ENCODE measurements around the gene ERC2. TPM values are rescaled to one million over a fixed set of nuclear protein-coding genes. Genes with fewer than 3 reads are reported as not detected.

Gene ERC2
- total and polyA plus RNA-seq, 11 donors: 0.16 to 3.8 (median 1.6) TPM

- no peak overlapping the region for H3K27ac ChIP-seq
- no peak for ATAC-seq
- peaks cover 0 to 6% (median 0%) of the 10 kb centered on the region in 12 donors for H3K4me1 ChIP-seq
- H3K9me3 ChIP-seq: no peaks in the 10 kb centered on the region
- TF ChIP-seq CTCF (IDR thresholded peaks at IDR 0.05) (no peak), POLR2A (IDR thresholded peaks at IDR 0.05) (no peak)
- H3K36me3 ChIP-seq: no peaks in the 10 kb centered on the region
- peaks cover 0 to under 1% (median 0%) of the 10 kb centered on the region in 9 donors for H3K27me3 ChIP-seq
- DNase-seq: no peak
- no peak overlapping the region for H3K4me3 ChIP-seq
- intact Hi-C loops (cut with DNase I): no loop called here
- 32 to 59% (median 39%) methylated on average over 3 of the region's 3 CpGs for WGBS, 4 donors
These were observed 479.4 kb downstream of the ERC2 start for GRCh38 chr3:55988905-55989304.

DNA sequence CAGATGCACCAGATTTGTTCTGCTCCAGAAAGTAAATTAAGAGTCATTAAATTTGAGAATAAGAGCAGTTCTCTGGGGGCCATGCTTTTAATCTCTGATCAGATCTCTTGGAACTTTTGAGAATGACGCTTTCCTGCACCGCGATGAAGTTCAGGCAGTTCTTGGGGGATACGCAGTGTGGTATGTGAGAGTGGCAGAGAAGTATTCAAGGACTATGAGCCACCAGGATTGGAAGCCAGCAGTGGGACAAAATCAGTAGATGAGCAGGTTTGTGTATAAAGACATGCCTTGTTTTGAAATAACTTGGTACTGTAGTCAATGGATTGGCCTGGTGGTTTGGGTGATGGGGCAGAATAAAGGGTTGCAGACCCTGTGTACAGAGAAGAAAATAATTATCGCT lies 483.6 kb downstream of the ERC2 start:
- H3K4me3 ChIP-seq: no peak overlapping the region
- peaks cover 0 to 6% (median 0%) of the 10 kb centered on the region in 12 donors for H3K4me1 ChIP-seq
- TF ChIP-seq CTCF (IDR thresholded peaks at IDR 0.05): no peak
- H3K27ac ChIP-seq: no peak overlapping the region
- 94 to 97% (median 95%) methylated on average over 5 of the region's 5 CpGs for WGBS, 4 donors
- no peaks in the 10 kb centered on the region for H3K9me3 ChIP-seq
- ATAC-seq (no peak), DNase-seq (no peak)
- H3K36me3 ChIP-seq: no peaks in the 10 kb centered on the region
- H3K27me3 ChIP-seq: no peaks in the 10 kb centered on the region
- intact Hi-C loops (cut with DNase I): no loop called here

DNA sequence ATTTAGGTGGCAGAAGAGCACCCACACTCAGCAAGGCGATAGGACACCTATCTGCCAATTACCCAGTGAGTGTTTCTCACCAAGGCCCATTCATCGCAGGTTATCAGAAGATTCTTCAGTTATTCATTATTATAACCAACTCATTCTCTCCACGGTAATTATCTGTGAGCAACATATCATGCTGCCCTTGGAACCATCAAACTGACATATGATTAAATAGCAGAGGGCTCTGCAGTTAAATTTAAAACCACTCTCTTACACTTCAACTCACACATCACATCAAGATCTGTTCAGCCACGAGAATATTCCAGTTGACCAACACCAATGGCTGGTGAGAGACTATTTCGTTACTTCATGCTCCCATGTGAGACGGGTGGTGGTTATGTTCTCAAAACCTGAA lies 489.3 kb downstream of the ERC2 start:
- DNase-seq: no peak
- intact Hi-C loops (cut with DNase I): no loop called here
- Histone ChIP-seq H3K27me3 (no peaks in the 10 kb centered on the region), H3K4me1 (no peaks in the 10 kb centered on the region), H3K36me3 (no peaks in the 10 kb centered on the region), H3K9me3 (no peaks in the 10 kb centered on the region), H3K4me3 (no peak overlapping the region), H3K27ac (no peak overlapping the region)
- TF ChIP-seq POLR2A (IDR thresholded peaks at IDR 0.05): no peak
- TF ChIP-seq CTCF (IDR thresholded peaks at IDR 0.05): no peak
- WGBS, 4 donors: 52 to 58% (median 53%) methylated on average over 6 of the region's 6 CpGs
- ATAC-seq: no peak

DNA sequence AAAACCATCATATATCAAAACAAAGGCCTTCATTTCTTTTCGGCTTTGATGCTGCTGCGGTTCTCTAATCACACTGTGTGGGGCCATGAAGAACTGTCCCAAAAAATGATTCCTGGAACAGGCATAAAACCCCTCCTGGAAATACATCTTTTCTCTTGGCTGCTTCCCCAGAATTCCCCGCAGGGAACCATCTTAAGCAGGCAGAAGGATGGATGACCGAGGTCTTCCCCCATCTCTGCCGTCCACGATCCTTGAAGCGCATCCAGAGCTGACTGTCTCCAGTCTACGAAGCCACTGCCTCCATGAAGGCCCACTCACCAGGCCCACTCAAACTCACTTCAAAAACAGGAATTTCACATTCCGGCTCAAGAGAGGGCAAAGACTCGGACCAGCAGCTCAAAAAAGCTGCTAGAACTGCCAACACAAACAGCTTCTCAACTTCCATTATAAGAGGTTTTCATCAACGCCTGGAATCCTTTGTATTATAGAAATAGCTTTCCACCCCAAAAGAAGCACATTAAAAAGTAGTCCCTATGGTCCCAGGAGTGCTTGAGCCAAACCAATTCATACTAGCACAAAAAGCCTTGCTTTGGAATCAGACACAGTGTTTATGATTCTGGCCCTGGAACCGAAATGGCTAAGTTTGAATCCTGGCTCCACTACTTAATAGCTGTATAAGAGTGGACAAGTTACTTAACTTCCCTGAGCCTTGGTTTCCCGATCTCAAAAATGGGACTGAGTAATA lies 493.7 kb downstream of the ERC2 start:
- Histone ChIP-seq H3K4me1 (no peaks in the 10 kb centered on the region), H3K27me3 (no peaks in the 10 kb centered on the region), H3K9me3 (no peaks in the 10 kb centered on the region), H3K4me3 (no peak overlapping the region), H3K27ac (no peak overlapping the region), H3K36me3 (no peaks in the 10 kb centered on the region)
- TF ChIP-seq CTCF (IDR thresholded peaks at IDR 0.05): no peak
- no peak for TF ChIP-seq POLR2A (IDR thresholded peaks at IDR 0.05)
- ATAC-seq (no peak), DNase-seq (no peak)
- 74 to 84% (median 82%) methylated on average over 13 of the region's 13 CpGs for WGBS, 4 donors
- intact Hi-C loops (cut with DNase I): no loop called here

Data from heart left ventricle (tissue), 16 donors.